Psoas muscle (tissue), 8 donors: ENCODE measurements around the gene SUSD6. TPM values are rescaled to one million over a fixed set of nuclear protein-coding genes. Genes with fewer than 3 reads are reported as not detected.

Experiments
- ATAC-seq, 4 donors: fragments of 200-7000 bp; cut with Tn5 transposase; one replicate each; pipeline ENCODE4 v1.9.1; 2020; ENCODE audit warnings: moderate library complexity in 3 of 4, mild to moderate bottlenecking in 2 of 4
- DNase-seq, 2 donors: peaks; one replicate each; pipeline ENCODE4 v3.0.0-alpha.2; 2020
- H3K27ac ChIP-seq: fragments of 200-600 bp; one replicate; pipeline ENCODE4 v1.8.0; 2022
- H3K27me3 ChIP-seq, 3 donors: fragments of 200-600 bp in 1 of 3; one replicate each; pipeline versions ENCODE4 v1.6.1 to v1.8.0; 2013 to 2022; ENCODE audit warnings: low read length in 2 of 3, mild to moderate bottlenecking in 2 of 3, moderate library complexity in 1 of 3; ENCODE audit not compliant: insufficient read depth in 3 of 3
- H3K36me3 ChIP-seq, 2 donors: fragments of 200-600 bp in 1 of 2; one replicate each; pipeline versions ENCODE4 v1.6.1 to v1.8.0; 2013 to 2022; ENCODE audit warnings: low read depth in 1 of 2, mild to moderate bottlenecking in 1 of 2, moderate library complexity in 1 of 2; ENCODE audit not compliant: insufficient read depth in 1 of 2
- H3K4me1 ChIP-seq: fragments of 200-600 bp; one replicate; pipeline ENCODE4 v1.8.0; 2022
- H3K4me3 ChIP-seq: fragments of 200-600 bp; one replicate; pipeline ENCODE4 v1.8.0; 2022; ENCODE audit warnings: mild to moderate bottlenecking
- H3K9me3 ChIP-seq: fragments of 200-600 bp; one replicate; pipeline ENCODE4 v1.8.0; 2022
- CTCF ChIP-seq: fragments of 200-600 bp; IDR thresholded peaks from one replicate; pipeline ENCODE4 v1.8.0; 2022; ENCODE audit warnings: antibody characterized with exemption
- WGBS, 3 donors: extraction: QIAGEN DNeasy Blood & Tissue Kit; methylation state at CpG; one replicate each; pipeline versions ENCODE4 v1.1.6 to v1.1.7; 2013; 5-methylcytosine and 5-hydroxymethylcytosine counted together
- intact Hi-C, 2 donors: fragments of 100-400 bp; cut with DNase I; formaldehyde crosslinking; loops; one replicate each; pipeline versions ENCODE4 v1.11.0 to v1.14.2; 2022
- polyA plus RNA-seq, 3 donors: library from polyadenylated mRNA; stranded (reverse); fragments of 200-250 nt; gene quantifications; one replicate each; pipeline ENCODE4 v1.2.3, GENCODE V29; 2013
- total RNA-seq, 4 donors: library from RNA; stranded (reverse); fragmentation: NEBNext Ultra II Directional in 2 of 4; extraction: Animal tissue kit (Norgen Biotek cat#: 25700) in 2 of 4; gene quantifications; one replicate each; pipeline versions ENCODE4 v1.2.1 to v1.2.4, GENCODE V29; 2021 to 2023
- donor health status: healthy with polysubstance abuse.
- donor health status: DM: no; HTN: no; CAD: no; lungs with moderate emphysema.
- donor health status: Bipolar disorder and iron deficiency.
- donor health status: healthy.
- donor health status: DM: yes; HTN: yes; CAD: no.
- donor health status: DM: no; HTN: no; CAD: no.
- donor health status: DM: no; HTN: no; CAD: no.
- donor health status: DM: yes; HTN: yes; CAD: no.

SUSD6 gene
- total and polyA plus RNA-seq, 7 donors = 6.9 to 23.4 (median 14.9) TPM

DNA sequence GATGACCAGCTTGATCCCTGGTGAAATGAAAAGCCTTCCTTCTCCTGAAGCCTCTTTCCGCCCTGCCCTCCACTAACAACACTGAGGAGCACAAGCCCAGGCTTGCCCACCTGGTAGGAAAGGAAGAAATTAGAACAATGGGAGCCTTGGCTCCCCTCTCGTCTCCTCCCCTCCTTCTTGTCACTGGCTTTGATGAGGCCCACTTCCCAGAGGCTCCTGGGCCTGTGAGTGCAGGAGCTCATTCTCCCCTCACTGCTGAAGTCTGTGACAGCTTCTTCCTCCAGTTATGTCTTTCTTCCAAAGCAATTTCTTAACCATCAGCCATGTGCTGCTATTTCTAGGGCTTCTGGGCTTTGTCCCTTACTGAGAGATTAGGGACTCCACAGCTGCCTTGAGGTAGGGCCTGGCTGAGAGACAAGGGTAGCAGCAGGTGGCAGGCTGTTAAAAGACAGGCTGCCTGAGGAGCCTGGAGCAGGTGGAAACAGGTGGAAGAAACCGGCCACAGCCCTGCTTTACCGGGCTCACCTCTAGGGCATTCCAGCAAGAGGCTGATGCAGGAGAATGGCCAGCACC is 101.9 kb downstream of the SUSD6 start:
- Histone ChIP-seq H3K4me1 (peaks cover 46% of the 10 kb centered on the region), H3K4me3 (no peak overlapping the region), H3K27ac (peak overlapping the region; percentile 72), H3K9me3 (no peaks in the 10 kb centered on the region), H3K36me3 (peaks cover 4 to 32% of the 10 kb centered on the region in 2 donors), H3K27me3 (no peaks in the 10 kb centered on the region)
- peak; percentile 34 to 84 (median 74) for ATAC-seq
- peak in 1 of 2 donors; percentile 48 for DNase-seq
- peak; percentile 21 for TF ChIP-seq CTCF
- intact Hi-C loops = loop anchor here in 1 of 2 donors (5.0 kb wide), 1 partner anchor 101 kb away; the partner anchor contains the start of gene SUSD6
- WGBS, 3 donors = 60 to 66% (median 60%) methylated on average over 4 of the region's 4 CpGs

GRCh38 chr14:69713993-69714679 is 102.7 kb downstream of the SUSD6 start:
- Histone ChIP-seq H3K4me1 (peaks cover 49% of the 10 kb centered on the region), H3K27ac (no peak overlapping the region), H3K27me3 (no peaks in the 10 kb centered on the region), H3K4me3 (no peak overlapping the region), H3K36me3 (peaks cover 2 to 24% of the 10 kb centered on the region in 2 donors), H3K9me3 (no peaks in the 10 kb centered on the region)
- DNase-seq (no peak), ATAC-seq (no peak)
- no peak for TF ChIP-seq CTCF
- intact Hi-C loops = loop anchor here in 1 of 2 donors (5.0 kb wide), 1 partner anchor 102 kb away; the partner anchor contains the start of gene SUSD6
- 80 to 85% (median 84%) methylated on average over 9 of the region's 9 CpGs for WGBS, 3 donors

DNA sequence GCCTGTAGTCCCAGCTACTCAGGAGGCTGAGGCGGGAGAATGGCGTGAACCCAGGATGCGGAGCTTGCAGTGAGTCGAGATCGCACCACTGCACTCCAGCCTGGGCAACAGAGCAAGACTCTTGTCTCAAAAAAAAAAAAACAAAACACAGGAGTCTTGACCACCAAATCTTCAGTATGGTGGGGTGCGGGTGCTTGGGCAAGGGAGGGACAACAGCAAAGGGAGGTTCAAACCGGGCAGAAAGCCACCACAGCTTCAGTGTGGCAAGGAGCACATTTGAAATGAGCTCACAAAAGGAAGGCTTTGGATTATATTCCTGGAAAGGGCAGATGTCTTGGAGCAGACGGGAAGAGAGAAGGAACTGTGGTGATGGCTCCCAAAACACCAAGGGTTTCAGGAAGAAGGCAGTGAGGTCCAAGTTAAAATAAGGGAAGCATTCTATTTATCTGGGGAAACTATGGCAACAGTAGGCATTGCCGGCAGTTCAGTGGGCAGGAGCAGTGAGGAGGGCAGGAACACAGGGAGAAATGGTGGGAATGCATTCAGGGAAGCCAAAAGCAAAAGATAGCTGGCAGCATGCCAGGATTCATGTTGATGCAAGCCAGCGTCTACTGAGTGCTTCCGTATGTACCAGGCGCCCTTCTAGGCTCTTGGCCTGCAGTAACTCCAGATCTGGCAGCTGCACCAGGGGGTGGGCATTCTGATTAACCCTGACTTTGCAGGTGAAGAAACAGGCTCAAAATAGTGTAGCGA is 104.5 kb downstream of the SUSD6 start:
- WGBS, 3 donors = 49 to 59% (median 53%) methylated on average over 13 of the region's 13 CpGs

More for the DNA sequence above, 104.5 kb downstream of the SUSD6 start:
- DNase-seq = peak; percentile 48 to 60
- TF ChIP-seq CTCF = no peak
- intact Hi-C loops = no loop called here
- Histone ChIP-seq H3K4me1 (peaks cover 48% of the 10 kb centered on the region), H3K9me3 (no peaks in the 10 kb centered on the region), H3K4me3 (no peak overlapping the region), H3K27ac (no peak overlapping the region), H3K36me3 (peaks cover 0 to 12% of the 10 kb centered on the region in 2 donors), H3K27me3 (no peaks in the 10 kb centered on the region)
- peak in 1 of 4 donors; percentile 19 for ATAC-seq
